B cell (primary cell): ENCODE data around the gene MRPL20. TPM values are rescaled to one million over a fixed set of nuclear protein-coding genes. Genes with fewer than 3 reads are reported as not detected.

Source experiments
- ATAC-seq: fragments of 200-7000 bp; cut with Tn5 transposase; one replicate; pipeline ENCODE4 v1.10.0; 2021; ENCODE audit warnings: low read depth, mild to moderate bottlenecking, moderate number of reproducible peaks, moderate library complexity
- CTCF ChIA-PET: fragments of 350-600 bp; sonication (Branson Sonifier 250); formaldehyde crosslinking; loops from one replicate; lab custom pipeline; 2021; ENCODE audit warnings: antibody characterized with exemption, inconsistent platforms; lab: Charles Lee
- POLR2A ChIA-PET: fragments of 350-600 bp; sonication (Branson Sonifier 250); formaldehyde crosslinking; loops from one replicate; lab custom pipeline; 2021; ENCODE audit warnings: antibody characterized with exemption; lab: Charles Lee
- DNase-seq: peaks from one replicate; pipeline ENCODE4 v3.0.0; 2013
- H2AFZ ChIP-seq: 2 replicates; pipeline ENCODE4 v1.6.1; 2012; ENCODE audit warnings: mild to moderate bottlenecking, low read depth, low read length; ENCODE audit not compliant: insufficient read depth, poor library complexity, severe bottlenecking
- H3K27ac ChIP-seq, 2 donors: 1 replicate in 1 of 2; 2 replicates in 1 of 2; pipeline ENCODE4 v1.5.1; 2012 to 2013; ENCODE audit warnings: low read length in 2 of 2, mild to moderate bottlenecking in 2 of 2, moderate library complexity in 1 of 2
- H3K27me3 ChIP-seq, 4 experiments: fragments of 200-600 bp in 1 of 4; sonication (generic) in 1 of 4; replicated peaks in 1 of 4; 1 replicate in 2 of 4; 2 replicates in 2 of 4; pipeline versions ENCODE4 v1.6.1 to v1.7.0; 2013 to 2016; ENCODE audit warnings: low read length in 3 of 4, mild to moderate bottlenecking in 2 of 4, mixed read lengths in 1 of 4, moderate library complexity in 1 of 4; ENCODE audit not compliant: insufficient read depth in 4 of 4, control insufficient read depth in 3 of 4; ENCODE audit errors: control extremely low read depth in 1 of 4
- H3K36me3 ChIP-seq, 2 experiments: replicated peaks in 1 of 2; 1 replicate in 1 of 2; 2 replicates in 1 of 2; pipeline versions ENCODE4 v1.6.1 to v1.7.1; 2013; ENCODE audit warnings: low read length in 1 of 2; ENCODE audit not compliant: insufficient read depth in 2 of 2, control insufficient read depth in 1 of 2; ENCODE audit errors: control extremely low read depth in 1 of 2, extremely low read depth in 1 of 2
- H3K4me1 ChIP-seq, 2 donors: fragments of 200-600 bp in 1 of 2; sonication (generic) in 1 of 2; 1 replicate in 1 of 2; 2 replicates in 1 of 2; pipeline versions ENCODE4 v1.5.1 to v1.6.1; 2013 to 2017; ENCODE audit warnings: low read length in 2 of 2; ENCODE audit not compliant: control insufficient read depth in 2 of 2, insufficient read depth in 2 of 2
- H3K4me2 ChIP-seq: replicated peaks from 2 replicates; pipeline ENCODE3; 2012; ENCODE audit warnings: mild to moderate bottlenecking, low read depth, low read length; ENCODE audit not compliant: poor library complexity, severe bottlenecking
- H3K4me3 ChIP-seq, 5 experiments: fragments of 200-600 bp in 1 of 5; sonication (generic) in 1 of 5; 1 replicate in 3 of 5; 2 replicates in 2 of 5; pipeline versions ENCODE4 v1.5.1 to v1.7.0; 2011 to 2016; ENCODE audit warnings: low read length in 4 of 5, mild to moderate bottlenecking in 4 of 5, low read depth in 2 of 5, control low read depth in 1 of 5, moderate library complexity in 1 of 5; ENCODE audit not compliant: insufficient read depth in 1 of 5; ENCODE audit errors: control extremely low read depth in 1 of 5, extremely low read depth in 1 of 5
- H3K79me2 ChIP-seq: fragments of 200-600 bp; sonication (generic); one replicate; pipeline ENCODE4 v1.6.0; 2016; ENCODE audit warnings: low read length; ENCODE audit not compliant: control insufficient read depth, insufficient read depth
- H3K9ac ChIP-seq: fragments of 200-600 bp; sonication (generic); 2 replicates; pipeline ENCODE4 v1.6.1; 2017; ENCODE audit warnings: mild to moderate bottlenecking, low read length, moderate library complexity
- H3K9me3 ChIP-seq, 3 donors: one replicate each; pipeline versions ENCODE4 v1.6.1 to v1.7.1; 2013; ENCODE audit warnings: low read length in 2 of 3; ENCODE audit not compliant: control insufficient read depth in 2 of 3, insufficient read depth in 1 of 3; ENCODE audit errors: control extremely low read depth in 1 of 3
- H4K20me1 ChIP-seq: 2 replicates; pipeline ENCODE4 v1.6.0; 2012; ENCODE audit warnings: mild to moderate bottlenecking, low read length; ENCODE audit not compliant: insufficient read depth, control insufficient read depth, poor library complexity, severe bottlenecking
- H3K27ac Mint-ChIP-seq: one replicate; pipeline ENCODE4 v1.8.0; 2021; ENCODE audit warnings: mixed read lengths
- H3K27me3 Mint-ChIP-seq: one replicate; pipeline ENCODE4 v1.8.0; 2021; ENCODE audit warnings: mixed read lengths
- H3K4me1 Mint-ChIP-seq: one replicate; pipeline ENCODE4 v1.8.0; 2021; ENCODE audit warnings: mixed read lengths
- H3K4me3 Mint-ChIP-seq: one replicate; pipeline ENCODE4 v1.8.0; 2021; ENCODE audit warnings: mixed read lengths
- H3K9me3 Mint-ChIP-seq: one replicate; pipeline ENCODE4 v1.8.0; 2022; ENCODE audit warnings: mixed read lengths; ENCODE audit not compliant: insufficient read depth
- CTCF ChIP-seq: fragments of 200-600 bp; IDR thresholded peaks from one replicate; pipeline ENCODE4 v1.8.0; 2022; ENCODE audit warnings: antibody characterized with exemption, mild to moderate bottlenecking
- EZH2 ChIP-seq: IDR thresholded peaks from 2 replicates; pipeline ENCODE4 v1.6.1; 2012; ENCODE audit warnings: borderline replicate concordance, low read depth, mild to moderate bottlenecking, moderate library complexity, low read length; ENCODE audit not compliant: insufficient read depth, poor library complexity, severe bottlenecking
- WGBS: methylation state at CpG from one replicate; pipeline ENCODE4 v1.1.5; 2013; ENCODE audit warnings: missing lambda C conversion rate; ENCODE audit not compliant: insufficient coverage; 5-methylcytosine and 5-hydroxymethylcytosine counted together
- intact Hi-C: fragments of 100-400 bp; cut with micrococcal nuclease; formaldehyde crosslinking; loops from one replicate; pipeline ENCODE4 v1.10.0; 2022
- polyA plus RNA-seq: library from polyadenylated mRNA; depleted of rRNA; stranded (reverse); fragments of >200 nt; gene quantifications from 2 replicates; pipeline ENCODE4 v1.2.3, GENCODE V29; 2012
- total RNA-seq, 2 donors: library from RNA; stranded (reverse); fragments of 120-200 nt in 1 of 2; gene quantifications; 1 replicate in 1 of 2; 2 replicates in 1 of 2; pipeline versions ENCODE4 v1.2.3 to v1.2.4, GENCODE V29; 2013 to 2022

Gene MRPL20
- total and polyA plus RNA-seq, 2 donors (not counting 1 experiment from before 2014, with no cell fraction given): 55.9 to 119 TPM

- POLR2A ChIA-PET: no interaction called here
- Histone ChIP-seq H3K27ac (no peak overlapping the region), H3K27me3 (peaks cover 0 to 34% (median 5%) of the 10 kb centered on the region in 4 experiments), H2AFZ (no peak overlapping the region), H3K79me2 (no peaks in the 10 kb centered on the region), H3K4me2 (peak overlapping the region; percentile 67), H3K4me3 (no peak overlapping the region), H3K9me3 (peaks cover 0 to 3% (median 0%) of the 10 kb centered on the region in 3 donors), H3K4me1 (peaks cover 0 to 3% of the 10 kb centered on the region in 2 donors), H3K9ac (no peak overlapping the region), H3K36me3 (no peaks in the 10 kb centered on the region), H4K20me1 (no peaks in the 10 kb centered on the region)
- TF ChIP-seq EZH2 (no peak), CTCF (no peak)
- H3K27me3 Mint-ChIP-seq: peaks cover 34% of the 10 kb centered on the region
- ATAC-seq (no peak), DNase-seq (no peak)
- H3K4me3 Mint-ChIP-seq: no peak overlapping the region
- no peaks in the 10 kb centered on the region for H3K9me3 Mint-ChIP-seq
- no peak overlapping the region for H3K27ac Mint-ChIP-seq
- intact Hi-C loops: no loop called here
- H3K4me1 Mint-ChIP-seq: peaks cover 3% of the 10 kb centered on the region
- 18% methylated on average over 7 of the region's 22 CpGs for WGBS
- CTCF ChIA-PET: interaction anchor here (2.3 kb wide), 1 partner anchor 13 kb away, joined by 9 read pairs; no protein-coding TSS in a partner anchor
Measured at GRCh38 chr1:1427820-1428148, 20.7 kb upstream of the MRPL20 start.

- peaks cover 36% of the 10 kb centered on the region for H3K27me3 Mint-ChIP-seq
- CTCF ChIA-PET: interaction anchor here (2.3 kb wide), 1 partner anchor 14 kb away, joined by 9 read pairs; no protein-coding TSS in a partner anchor
- H3K36me3 ChIP-seq: no peaks in the 10 kb centered on the region
- peaks cover 0 to 34% (median 5%) of the 10 kb centered on the region in 4 experiments for H3K27me3 ChIP-seq
- no peak overlapping the region for H3K4me3 ChIP-seq
- no peaks in the 10 kb centered on the region for H4K20me1 ChIP-seq
- no peak overlapping the region for H3K9ac ChIP-seq
- no peaks in the 10 kb centered on the region for H3K9me3 Mint-ChIP-seq
- ATAC-seq (peak; percentile 28), DNase-seq (peak; percentile 23)
- H2AFZ ChIP-seq: no peak overlapping the region
- H3K4me3 Mint-ChIP-seq: no peak overlapping the region
- H3K27ac Mint-ChIP-seq: no peak overlapping the region
- no peak overlapping the region for H3K27ac ChIP-seq
- H3K4me1 Mint-ChIP-seq: peaks cover 3% of the 10 kb centered on the region
- peaks cover 0 to 3% (median 0%) of the 10 kb centered on the region in 3 donors for H3K9me3 ChIP-seq
- TF ChIP-seq CTCF (no peak), EZH2 (no peak)
- WGBS: 10% methylated on average over 57 of the region's 66 CpGs
- POLR2A ChIA-PET: no interaction called here
- no peaks in the 10 kb centered on the region for H3K79me2 ChIP-seq
- peaks cover 0 to 3% of the 10 kb centered on the region in 2 donors for H3K4me1 ChIP-seq
- H3K4me2 ChIP-seq: peak overlapping the region; percentile 67
- intact Hi-C loops: no loop called here
Measured at GRCh38 chr1:1427106-1427819, 20.2 kb upstream of the MRPL20 start.
